ENCODE data around the gene KRT7. TPM values are rescaled to one million over a fixed set of nuclear protein-coding genes. Genes with fewer than 3 reads are reported as not detected.

Gene KRT7
- total RNA-seq, 1 experiment from 2014 or later, result 8.4 TPM

DNA sequence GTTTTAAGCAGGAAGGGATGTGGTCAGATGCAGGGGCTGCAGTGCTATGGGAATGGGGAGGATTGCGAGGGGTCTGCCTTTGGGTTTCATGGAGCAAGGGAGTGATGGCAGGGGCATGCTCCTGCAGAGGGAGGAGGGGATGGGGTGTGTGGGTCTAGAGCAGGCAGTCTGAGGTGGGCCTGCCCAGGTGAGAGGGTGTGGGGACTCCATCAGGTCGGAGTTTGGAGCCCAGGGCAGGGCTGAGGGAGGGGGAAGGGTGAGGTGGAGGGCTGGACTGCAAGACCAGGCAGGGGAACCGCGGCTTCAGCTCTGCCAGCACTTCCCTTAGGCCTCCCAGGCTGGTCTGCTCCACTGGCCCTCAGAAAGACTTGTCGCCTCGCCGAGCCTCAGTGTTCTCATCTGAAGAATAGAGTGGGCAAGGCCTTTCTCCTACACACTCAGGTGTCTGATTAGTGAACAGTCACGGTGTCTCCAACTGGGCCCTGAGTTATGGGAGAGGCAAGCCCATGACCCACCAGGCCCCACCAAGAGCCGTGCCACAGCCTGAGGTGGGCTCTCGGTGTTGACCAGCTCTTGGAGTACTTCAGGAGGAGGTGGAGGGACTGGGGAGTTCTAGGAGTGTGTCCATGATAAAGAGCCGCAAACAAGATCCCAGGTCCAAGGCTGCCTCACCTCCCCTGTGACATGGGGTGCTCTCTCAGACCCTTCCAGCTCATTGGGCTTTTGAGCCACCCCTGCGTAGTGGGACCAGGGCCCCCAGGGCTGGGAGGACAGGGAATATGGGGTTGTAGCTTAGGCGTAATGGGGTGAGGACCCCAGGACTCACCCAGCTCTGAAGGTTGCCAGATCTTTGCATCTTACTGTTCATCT is 21.1 kb upstream of the KRT7 start:
- no peak for DNase-seq (ENCODE audit: low read depth)

DNA sequence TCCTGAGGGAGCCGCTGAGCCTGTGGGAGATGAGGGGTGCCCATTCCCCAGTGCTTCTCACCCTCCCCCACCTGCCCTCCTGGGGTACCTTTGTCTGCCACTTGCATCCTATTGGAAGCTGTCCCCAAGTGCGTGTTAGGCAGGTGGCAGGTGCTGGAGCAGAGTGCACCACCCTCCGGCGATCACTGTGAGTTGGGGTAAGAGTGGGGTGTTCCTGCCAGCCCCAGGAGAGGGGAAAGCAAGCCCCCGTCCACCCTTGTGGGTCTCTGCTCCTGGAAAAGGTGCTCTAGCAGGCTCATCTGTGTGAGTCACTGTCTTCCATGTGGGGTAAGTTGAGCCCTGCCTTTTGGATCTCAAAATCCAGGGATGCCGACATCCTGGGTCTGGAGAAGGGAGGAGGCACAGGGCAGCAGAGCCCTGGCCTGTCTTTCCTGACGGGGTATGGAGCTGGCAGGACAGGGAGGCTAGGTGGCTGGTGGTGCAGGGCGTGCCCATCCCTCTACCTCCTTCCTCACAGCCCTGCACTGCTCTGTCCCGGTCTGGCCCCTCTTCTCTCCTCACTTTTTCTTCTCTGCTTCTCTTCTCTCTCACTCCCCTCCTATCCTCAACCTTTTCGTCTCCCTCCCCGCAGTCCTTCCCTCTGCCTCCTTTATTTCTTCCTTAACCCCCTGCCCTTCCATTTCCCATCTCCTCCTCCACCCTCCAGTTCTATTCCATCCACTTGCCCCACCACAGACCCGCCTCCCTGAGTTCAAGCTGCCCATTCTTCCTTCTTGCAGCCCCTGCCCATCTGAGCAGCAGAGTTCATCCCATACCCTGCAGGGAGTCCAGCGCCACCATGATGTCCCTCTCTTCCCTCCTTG is 20.1 kb upstream of the KRT7 start:
- DNase-seq (ENCODE audit: low read depth), result no peak

DNA sequence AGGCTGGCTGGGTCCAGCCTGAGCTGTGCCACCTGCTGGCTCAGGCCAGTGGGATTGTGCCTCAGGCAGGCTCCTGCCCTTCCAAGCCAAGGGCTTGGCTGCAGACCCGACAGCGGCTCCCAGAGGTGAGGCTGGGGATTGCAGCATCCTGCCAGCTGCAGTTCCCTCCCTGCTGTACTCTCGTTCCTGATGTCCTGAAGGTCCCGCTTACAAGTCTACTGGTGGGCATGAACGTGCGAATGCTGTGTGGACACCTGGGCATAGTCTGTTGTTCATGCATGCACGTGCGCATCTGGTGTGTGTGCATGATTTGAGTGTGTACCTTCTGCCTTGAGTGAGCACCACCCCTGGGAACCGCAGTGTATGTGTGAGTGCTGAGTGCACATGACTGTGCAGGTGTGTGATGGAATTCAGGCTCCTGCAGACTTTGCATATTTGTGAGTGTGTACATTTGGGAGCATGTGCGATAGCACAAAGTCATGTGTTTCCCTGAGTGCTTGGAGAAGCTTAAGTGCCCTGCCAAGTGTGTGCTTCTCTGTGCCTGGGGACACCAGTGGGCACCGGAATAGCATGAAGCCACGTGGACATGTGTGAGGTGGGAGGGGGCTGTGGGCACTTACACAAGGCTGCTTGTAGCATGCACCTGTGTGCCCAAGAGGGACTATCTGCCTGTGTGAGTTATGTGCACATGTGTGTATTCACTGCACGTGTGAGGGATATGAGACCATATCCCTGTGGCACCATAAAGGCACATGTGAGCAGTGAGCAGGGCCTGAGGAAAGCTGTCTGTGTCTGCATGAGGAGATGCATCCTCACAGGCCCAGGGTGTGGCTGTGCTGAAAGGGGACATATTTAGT is 19.3 kb upstream of the KRT7 start:
- peak; percentile 85 for DNase-seq (ENCODE audit: low read depth)

DNA sequence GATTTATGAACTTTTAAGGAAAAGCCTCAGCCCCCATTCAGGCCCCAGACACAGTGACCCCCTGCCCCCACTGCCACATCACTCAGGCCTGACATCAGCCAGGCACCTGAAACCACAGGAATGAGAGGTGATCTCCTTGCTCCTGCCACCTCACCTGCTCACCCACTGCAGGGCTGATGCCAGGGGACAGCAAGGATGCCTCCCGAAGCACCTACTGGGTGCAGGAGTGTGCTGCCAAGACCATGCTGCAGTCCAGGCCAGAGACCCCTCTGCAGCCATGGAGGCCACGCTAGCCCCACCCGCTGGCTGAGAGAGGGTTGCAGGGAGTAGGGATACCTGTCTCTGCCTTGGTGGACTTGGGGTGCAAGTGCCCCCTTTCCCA is 18.6 kb upstream of the KRT7 start:
- no peak for DNase-seq (ENCODE audit: low read depth)

DNA sequence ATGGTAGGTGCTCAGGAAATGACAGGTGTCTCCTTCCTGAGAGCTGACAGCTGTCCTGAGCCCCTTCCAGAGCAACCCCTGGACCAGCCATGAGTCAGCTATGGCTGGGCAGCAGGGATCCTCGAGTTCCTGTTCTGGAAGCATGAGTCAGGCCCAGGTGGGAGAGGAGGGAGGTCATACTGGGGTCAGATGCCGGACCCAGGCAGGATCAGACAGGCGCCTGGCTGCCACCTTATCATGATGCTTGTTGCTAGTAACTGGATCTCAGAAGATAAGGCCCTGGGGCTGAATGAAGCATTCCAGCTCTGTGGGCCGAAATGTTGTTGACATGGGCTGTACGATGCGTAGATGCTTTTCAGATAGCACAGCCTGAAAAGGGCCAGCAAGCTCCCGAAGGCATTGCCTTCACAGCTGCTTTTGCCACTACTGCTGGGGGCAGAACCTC is 17.4 kb upstream of the KRT7 start:
- DNase-seq (ENCODE audit: low read depth), result peak; percentile 98

DNA sequence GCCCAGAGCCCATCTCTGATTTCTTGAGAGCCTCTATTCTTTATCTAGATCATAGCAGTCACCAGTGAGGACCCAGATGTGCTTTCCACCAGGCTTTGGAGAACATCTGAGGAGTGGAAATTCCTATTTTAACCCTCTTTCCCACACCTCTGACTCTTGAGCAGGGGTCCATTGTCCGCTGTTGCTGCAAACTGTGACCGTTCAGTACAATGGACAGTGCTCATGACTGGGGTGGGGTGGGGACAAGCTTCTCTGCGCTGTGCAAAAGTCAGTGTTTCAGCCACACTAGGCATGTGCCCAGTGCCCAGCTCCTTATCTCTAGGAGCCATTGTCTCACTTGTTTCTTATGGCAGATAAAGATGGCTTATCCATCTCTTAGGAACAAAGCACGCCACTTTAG is 16.9 kb upstream of the KRT7 start:
- DNase-seq (ENCODE audit: low read depth), result no peak

DNA sequence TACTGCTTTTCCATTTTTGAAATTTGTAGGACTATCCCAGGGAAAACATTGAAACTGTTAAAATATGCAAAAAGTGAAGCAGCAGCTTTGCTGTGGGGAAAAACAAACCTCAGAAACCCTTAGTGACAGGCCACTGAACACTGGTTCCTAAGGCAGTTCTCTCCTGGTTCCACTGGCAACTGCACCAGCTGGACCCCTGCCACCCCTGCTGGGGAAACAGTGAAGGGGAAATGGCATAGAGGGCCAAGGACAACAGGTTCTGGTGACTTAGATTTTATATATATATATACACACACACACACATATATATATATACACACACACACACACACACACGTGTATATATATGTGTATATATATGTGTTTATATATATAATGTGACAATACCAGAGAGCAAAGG is 16.2 kb upstream of the KRT7 start:
- peak; percentile 51 for DNase-seq (ENCODE audit: low read depth)

DNA sequence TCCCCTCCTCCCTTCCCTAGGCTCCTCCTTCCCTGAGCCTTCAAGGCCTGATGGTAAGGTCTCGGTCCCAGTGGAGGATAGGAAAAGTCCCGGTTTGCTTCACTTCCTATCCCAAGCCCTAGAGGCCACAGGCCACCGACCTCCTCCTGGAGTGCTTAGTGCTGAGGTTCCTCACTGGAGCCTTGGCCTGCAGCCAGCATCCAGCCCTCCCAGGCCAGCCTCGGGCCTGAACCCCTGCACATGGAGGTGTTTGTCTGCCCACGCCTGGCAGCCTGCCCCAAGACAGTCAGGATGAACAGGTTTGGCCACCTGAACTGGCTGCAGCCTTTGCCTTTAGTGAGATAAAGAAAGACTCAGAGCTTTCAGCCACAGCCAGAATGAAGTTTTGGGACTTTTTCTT is 15.8 kb upstream of the KRT7 start:
- peak; percentile 50 for DNase-seq (ENCODE audit: low read depth)

DNA sequence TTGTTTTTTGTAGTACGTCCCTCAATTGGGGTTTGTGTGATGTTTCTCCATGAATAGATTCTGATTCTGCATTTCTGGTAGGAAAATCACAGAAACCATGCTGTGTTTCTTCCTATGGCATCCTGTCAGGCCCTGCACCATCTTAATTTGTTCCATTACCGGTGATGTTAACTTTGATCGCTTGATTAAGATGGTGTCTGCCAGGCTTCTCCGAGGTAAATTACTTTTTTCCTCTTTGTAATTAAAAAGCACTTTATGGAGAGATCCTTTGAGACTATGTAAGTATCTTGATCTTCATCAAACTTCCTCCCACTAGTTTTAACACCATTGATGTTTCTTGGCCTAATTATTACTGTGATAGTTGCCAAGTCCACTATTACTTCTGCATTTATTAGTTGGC is 15.0 kb upstream of the KRT7 start:
- DNase-seq (ENCODE audit: low read depth), result no peak

DNA sequence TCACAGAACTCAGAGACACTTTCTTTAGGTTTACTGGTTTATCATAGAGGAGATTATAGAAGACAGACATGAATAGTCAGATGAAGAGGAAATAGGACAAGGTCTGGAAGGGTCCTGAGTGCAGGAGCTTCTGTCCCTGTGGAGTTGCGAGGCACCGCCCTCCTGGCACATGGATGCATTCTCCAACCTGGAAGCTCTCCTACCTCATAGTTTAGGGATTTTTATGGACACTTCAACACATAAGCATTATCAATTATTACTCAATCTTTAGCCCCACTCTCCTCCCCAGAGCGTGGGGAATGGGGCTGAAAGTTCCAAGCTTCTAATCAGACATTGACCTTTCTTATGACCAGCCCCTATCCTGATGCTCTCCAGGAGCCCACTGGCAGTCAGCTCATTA is 12.6 kb upstream of the KRT7 start:
- DNase-seq (ENCODE audit: low read depth), result no peak

DNA sequence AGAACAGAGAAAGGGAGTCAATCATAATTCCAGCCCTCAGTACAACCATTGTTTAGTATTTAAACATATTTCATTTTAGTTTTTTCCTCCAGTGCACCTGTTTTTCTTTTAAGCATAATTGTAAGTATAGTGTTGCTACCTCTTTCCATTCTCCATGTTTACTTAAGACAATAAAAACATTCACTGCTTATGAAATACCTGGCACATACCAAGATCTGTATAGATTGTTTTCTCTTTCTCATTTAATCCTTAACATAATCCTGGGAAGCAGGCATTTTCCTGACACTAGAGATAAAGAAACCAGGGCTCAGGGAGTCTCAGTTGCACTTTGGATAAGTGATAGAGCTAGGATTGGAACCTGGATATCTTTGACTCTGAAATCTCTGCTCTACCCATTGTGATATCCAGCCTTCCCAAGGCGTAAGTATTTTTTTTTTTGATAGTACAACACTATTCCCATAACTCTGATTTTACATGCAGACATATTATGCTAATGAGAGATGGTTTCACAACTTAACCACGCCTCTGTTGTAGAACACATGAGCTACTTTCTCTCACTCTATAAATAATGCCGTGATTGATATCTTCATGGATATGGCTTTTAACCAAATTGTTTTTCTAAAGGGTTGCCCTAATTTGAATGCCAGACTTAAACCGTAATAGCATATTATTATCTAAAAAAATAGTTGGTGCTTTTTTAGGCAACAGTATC is 11.8 kb upstream of the KRT7 start:
- DNase-seq (ENCODE audit: low read depth), result no peak

DNA sequence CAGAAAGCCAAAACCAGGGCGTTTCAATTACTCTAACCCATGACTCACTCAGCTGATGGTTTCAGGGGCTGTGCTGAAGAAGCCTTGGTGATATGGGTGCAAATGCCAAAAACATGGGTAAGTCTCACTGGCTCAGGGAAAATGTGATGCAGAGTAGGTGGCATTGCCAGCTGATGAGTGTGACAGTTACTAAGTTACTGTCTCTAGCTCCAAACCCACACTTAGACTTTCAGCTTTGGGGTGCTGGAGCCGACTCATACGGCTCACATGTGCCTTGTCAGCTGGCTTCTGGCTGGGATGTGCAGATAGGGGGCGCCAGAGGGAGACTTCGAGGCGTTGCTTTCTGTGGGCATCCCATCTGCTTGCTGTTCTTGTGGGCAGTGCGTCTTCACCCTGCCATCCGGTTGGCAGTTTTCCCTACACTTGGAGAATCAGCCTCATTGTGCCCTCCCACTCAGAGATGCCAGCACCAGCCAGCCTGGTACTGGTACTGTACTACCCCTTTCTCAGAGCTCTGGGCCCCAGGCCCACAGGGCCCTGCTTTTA is 11.1 kb upstream of the KRT7 start:
- DNase-seq (ENCODE audit: low read depth), result peak; percentile 93

DNA sequence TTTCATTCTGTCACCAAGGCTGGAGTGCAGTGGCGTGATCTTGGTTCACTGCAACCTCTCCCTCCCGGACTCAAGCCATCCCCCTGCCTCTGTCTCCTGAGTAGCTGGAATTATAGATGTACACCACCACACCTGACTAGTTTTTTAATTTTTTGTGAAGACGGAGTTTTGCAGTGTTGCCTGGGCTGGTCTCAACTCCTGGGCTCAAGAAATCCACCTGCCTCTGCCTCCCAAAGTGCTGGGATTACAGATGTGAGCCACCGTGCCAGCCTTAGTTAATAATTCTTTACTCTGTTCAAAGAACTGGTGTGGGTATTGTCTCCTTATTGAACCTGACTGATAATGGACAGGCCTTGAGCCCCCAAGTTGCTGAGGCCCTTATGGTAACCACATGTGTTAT is 10.4 kb upstream of the KRT7 start:
- no peak for DNase-seq (ENCODE audit: low read depth)

DNA sequence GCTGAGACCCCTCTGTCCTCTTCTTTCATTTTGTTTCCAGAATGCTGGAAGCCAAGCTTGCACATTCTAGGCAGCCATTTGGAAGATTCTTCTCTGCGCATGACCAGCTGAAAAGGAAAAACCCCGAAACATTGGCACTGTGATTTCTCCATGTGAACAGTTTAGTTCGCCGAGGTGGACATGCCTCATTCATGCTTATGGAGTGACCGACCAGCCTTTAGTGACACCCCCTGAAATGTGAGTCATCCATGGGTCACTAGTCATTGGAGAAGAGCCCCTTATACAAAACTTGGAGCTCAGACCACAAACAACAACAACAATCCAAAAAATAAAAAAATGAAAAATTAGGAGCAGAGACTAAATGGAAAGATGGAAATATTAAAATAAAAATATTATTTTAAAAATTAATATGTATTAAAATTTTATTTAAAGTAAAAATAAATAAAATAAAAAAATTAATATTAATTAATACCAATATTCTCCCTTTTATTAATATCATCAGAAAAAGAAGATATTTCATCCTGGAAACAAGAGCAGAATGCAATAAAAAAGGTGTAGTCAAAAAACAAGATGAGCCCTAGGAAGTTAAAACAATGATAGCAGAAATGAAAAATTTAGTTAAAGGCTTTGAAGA is 9.5 kb upstream of the KRT7 start:
- DNase-seq (ENCODE audit: low read depth), result peak; percentile 75

DNA sequence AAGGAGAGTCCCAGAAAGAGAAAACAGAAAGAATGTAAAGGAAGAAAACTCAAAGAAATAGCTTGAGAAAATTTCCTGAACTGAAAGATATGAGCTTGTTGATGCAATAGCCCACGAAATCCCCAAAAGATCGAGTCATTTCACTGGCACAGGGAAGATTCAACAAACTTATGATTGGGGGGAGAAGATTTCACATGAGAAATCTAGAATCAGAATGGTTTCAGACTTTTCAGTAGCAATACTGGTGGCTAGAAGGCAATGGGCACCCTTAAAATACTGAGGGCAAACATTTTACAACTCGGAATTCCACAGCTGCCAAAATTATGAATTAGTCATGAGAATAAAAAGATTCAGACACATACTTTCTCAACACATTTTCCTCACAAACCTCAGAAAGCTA is 8.9 kb upstream of the KRT7 start:
- peak; percentile 46 for DNase-seq (ENCODE audit: low read depth)

DNA sequence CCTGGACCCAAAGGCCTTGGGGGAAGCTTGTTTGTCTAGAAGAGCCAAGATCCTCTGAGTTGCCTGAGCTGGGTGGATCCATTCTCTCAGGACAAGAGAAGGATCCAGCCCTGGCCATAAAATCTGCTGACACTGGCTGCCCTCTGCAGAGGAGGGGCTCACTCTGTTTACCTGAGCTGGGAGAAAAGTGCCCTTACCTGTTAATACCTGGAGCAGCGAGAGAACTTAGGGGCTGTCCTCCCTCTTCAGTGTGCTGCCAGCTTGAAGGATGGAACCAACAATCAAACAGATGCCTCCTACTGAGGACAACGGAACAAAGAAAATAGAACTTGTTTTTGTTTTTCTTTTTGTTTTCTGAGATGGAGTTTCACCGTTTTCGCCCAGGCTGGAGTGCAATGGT is 7.3 kb upstream of the KRT7 start:
- DNase-seq (ENCODE audit: low read depth), result no peak

DNA sequence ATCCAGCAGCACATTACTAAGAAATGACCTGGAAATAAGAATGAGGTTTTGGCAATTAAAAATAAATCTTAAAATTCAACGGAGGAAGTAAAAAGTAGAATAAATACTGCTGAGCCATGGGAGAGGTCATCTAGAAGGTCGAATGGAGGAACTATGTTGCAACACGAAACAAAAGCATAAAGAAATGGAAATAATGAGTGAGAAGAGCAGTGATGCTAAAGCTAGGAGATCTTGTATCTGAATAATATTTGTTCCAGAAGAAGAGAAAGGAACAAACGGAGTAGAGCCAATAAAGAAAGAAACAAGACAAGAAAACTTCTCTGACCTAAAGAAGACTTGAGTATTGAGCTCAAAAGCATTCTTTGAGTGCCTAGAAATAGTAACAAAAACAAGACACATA is 6.6 kb upstream of the KRT7 start:
- no peak for DNase-seq (ENCODE audit: low read depth)

DNA sequence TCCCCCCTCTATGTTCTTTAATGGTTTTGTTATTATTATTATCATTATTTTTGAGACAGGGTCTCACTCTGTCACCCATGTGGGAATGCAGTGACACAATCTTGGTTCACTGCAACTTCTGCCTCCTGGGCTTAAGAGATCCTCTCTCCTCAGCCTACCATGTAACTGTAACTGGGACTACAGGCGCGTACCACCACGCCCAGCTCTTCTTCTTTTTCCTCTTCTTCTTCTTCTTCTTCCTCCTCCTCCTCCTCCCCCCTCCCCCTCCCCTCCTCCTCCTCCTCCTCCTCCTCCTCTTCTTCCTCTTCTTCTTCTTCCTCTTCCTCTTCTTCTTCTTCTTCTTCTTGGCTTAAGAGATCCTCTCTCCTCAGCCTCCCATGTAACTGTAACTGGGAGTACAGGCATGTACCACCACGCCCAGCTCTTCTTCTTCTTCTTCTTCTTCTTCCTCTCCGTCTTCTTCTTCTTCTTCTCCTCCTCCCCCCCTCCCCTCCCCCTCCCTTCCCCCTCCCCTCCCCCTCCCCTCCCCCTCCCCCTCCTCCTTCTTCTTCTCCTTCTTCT is 5.4 kb upstream of the KRT7 start:
- DNase-seq (ENCODE audit: low read depth), result no peak

DNA sequence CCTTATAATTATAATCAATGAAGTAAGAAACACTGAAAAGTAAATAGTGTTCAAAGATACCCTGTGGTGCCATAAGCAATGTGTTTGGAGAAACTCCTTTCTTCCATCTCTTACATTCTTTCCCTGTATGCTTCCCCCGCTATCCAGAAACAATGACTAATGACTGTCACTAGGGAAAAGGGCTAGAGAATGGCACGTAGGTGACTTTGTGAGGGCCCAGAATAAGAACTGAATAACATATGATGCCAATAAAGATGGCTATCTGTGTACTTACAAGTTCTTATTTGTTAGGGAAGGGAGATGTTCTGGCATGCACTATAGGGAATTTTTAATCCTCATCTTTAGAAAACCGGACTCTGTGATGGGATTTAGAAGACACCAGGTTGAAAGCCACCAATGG is 4.7 kb upstream of the KRT7 start:
- DNase-seq (ENCODE audit: low read depth), result peak; percentile 74

DNA sequence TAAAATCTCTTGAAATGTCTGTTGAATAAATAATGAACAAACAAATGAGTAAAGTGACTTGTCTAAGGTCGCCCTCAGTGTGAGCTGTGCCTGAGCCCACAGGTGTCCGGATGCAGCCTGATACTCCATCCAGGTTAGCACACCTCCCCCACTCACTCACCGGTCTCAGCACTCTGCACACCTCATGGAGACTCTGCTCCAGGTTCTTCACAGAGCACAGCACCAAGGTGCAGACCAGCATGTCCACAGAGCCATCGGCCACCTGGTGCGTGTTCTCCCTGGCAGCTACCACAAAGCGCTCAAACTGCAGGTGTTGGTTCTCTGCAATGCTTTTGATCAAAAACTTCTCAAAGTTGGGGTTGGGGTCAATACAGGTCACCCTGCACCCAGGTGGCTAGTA is 4.1 kb upstream of the KRT7 start:
- DNase-seq (ENCODE audit: low read depth), result no peak
